ENCODE measurements around the gene RRAGC.

DNA sequence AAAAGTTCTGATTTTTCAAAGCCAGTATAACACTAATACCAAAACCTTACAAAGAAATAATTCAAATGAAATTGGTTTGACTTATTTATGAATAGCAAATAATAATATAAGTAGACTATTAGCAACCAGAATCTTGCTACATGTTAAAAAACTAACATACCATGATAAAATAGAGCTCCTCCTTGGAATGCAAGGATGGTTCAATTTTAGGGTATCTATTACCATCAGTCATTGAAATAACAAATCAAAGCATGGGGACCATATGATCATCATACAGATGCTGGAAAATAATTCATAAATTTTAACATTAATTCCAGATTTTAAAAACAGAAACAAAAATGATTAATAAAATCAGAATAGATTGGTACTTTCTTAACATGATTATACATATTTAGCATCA lies 66.3 kb downstream of the RRAGC start:
- TF ChIP-seq, protein P1, sequence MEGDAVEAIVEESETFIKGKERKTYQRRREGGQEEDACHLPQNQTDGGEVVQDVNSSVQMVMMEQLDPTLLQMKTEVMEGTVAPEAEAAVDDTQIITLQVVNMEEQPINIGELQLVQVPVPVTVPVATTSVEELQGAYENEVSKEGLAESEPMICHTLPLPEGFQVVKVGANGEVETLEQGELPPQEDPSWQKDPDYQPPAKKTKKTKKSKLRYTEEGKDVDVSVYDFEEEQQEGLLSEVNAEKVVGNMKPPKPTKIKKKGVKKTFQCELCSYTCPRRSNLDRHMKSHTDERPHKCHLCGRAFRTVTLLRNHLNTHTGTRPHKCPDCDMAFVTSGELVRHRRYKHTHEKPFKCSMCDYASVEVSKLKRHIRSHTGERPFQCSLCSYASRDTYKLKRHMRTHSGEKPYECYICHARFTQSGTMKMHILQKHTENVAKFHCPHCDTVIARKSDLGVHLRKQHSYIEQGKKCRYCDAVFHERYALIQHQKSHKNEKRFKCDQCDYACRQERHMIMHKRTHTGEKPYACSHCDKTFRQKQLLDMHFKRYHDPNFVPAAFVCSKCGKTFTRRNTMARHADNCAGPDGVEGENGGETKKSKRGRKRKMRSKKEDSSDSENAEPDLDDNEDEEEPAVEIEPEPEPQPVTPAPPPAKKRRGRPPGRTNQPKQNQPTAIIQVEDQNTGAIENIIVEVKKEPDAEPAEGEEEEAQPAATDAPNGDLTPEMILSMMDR (conservative IDR thresholded peaks at IDR 0.05; ENCODE audit: low read length), result no peak
- no peak for TF ChIP-seq EZH2phosphoT487 (IDR thresholded peaks at IDR 0.05; ENCODE audit: borderline replicate concordance)

Measured in Loucy (cell line).